Measurements from ENCODE around the gene DNAH17.
A peak's percentile ranks its signal among the peaks of the same experiment; 100 is the strongest.

Gene DNAH17

GRCh38 chr17:78490673-78491072 lies 86.5 kb downstream of the DNAH17 start:
- Mint-ChIP-seq H3K4me3 (no peak overlapping the region), H3K4me1 (ENCODE audit: low read depth) (peaks cover 7% of the 10 kb centered on the region), H3K36me3 (ENCODE audit: low read depth) (no peaks in the 10 kb centered on the region), H3K27ac (no peak overlapping the region), H3K9me3 (no peaks in the 10 kb centered on the region), H3K27me3 (peaks cover 35% of the 10 kb centered on the region)
- intact Hi-C loops (cut with micrococcal nuclease): no loop called here

DNA sequence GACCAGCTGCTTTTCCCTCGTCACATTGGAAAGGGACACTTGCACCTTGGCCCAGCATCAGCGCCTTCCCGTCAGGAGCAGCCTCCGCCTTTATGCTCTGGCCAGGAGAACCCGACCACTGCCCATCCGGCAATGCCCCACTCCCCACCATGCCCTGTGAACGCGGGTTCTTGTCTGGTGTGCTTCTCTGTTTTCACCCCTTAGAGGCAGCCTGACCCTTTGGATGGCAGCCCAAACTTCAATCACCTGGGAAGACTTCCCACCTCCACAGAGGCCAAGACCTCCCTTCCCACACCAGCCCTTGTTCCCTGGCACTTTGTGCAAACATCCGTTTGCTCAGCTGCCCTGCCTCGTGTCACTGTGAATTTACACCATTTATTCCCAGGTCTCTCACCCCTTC lies 87.0 kb downstream of the DNAH17 start:
- H3K4me3 Mint-ChIP-seq: no peak overlapping the region
- peaks cover 8% of the 10 kb centered on the region for H3K4me1 Mint-ChIP-seq (ENCODE audit: low read depth)
- H3K27me3 Mint-ChIP-seq: peaks cover 35% of the 10 kb centered on the region
- H3K9me3 Mint-ChIP-seq: no peaks in the 10 kb centered on the region
- H3K27ac Mint-ChIP-seq: no peak overlapping the region
- no peaks in the 10 kb centered on the region for H3K36me3 Mint-ChIP-seq (ENCODE audit: low read depth)
- intact Hi-C loops (cut with micrococcal nuclease): no loop called here

GRCh38 chr17:78488867-78489634 lies 88.1 kb downstream of the DNAH17 start:
- no peak overlapping the region for H3K4me3 Mint-ChIP-seq
- H3K4me1 Mint-ChIP-seq (ENCODE audit: low read depth): peaks cover 19% of the 10 kb centered on the region
- H3K27ac Mint-ChIP-seq: no peak overlapping the region
- H3K36me3 Mint-ChIP-seq (ENCODE audit: low read depth): no peaks in the 10 kb centered on the region
- H3K27me3 Mint-ChIP-seq: peaks cover 38% of the 10 kb centered on the region
- intact Hi-C loops (cut with micrococcal nuclease): no loop called here
- no peaks in the 10 kb centered on the region for H3K9me3 Mint-ChIP-seq

DNA sequence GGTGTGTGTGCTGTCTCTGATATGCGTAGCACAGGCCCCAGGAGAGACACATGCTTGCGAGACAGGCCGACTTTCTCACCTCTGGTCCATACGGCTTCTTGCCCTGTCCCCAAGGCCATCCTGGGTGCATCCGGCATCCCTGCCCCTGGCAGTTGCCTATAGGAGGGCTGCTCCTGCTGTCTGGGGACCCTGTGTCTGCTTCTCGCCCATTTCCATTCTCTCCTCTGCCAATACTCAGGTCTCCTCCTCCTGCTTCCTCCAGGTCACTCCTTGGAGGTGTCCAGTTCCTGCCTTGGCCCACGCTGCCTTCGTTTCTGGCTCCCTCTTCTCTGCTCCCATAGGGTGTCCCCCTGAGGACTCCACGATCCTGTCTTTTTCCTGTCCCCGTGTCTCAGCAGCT lies 89.0 kb downstream of the DNAH17 start:
- no peaks in the 10 kb centered on the region for H3K9me3 Mint-ChIP-seq
- intact Hi-C loops (cut with micrococcal nuclease): no loop called here
- no peak overlapping the region for H3K27ac Mint-ChIP-seq
- H3K4me3 Mint-ChIP-seq: no peak overlapping the region
- peaks cover 36% of the 10 kb centered on the region for H3K27me3 Mint-ChIP-seq
- H3K36me3 Mint-ChIP-seq (ENCODE audit: low read depth): no peaks in the 10 kb centered on the region
- peaks cover 14% of the 10 kb centered on the region for H3K4me1 Mint-ChIP-seq (ENCODE audit: low read depth)

DNA sequence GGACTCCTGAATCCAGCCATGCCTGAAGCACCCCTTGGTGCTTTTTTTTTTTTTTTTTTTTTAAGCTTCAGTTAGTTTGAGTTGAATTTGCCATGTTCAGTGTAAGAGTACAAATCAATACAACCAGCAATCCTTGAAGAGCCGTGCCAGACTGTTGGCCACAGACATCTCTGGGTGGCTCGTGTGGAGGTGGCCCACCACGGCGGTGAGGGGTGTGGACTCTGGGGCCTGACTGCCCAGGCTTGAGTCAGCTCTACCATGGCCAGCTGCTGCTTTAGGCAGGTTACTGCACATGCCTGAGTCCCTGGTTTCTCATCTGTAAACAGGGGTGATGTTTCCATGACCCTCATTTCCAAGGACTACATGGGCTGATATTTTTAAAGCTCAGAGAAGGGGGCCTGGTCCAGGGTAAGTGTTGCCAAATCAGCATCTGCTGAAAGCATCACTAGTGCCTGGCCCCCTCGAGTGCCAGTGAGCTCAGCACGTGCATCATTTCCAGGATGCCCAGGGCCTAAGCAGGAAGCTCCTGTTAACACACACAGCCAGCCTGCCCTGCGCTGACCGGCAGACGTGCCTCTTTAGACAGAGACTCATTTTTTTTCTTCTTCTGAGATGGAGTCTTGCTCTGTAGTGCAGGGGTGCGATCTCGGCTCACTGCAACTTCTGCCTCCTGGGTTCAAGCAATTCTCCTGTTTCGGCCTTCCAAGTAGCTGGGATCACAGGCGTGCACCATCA lies 90.1 kb downstream of the DNAH17 start:
- H3K9me3 Mint-ChIP-seq: no peaks in the 10 kb centered on the region
- no peak overlapping the region for H3K4me3 Mint-ChIP-seq
- peaks cover 41% of the 10 kb centered on the region for H3K27me3 Mint-ChIP-seq
- peaks cover 13% of the 10 kb centered on the region for H3K4me1 Mint-ChIP-seq (ENCODE audit: low read depth)
- no peak overlapping the region for H3K27ac Mint-ChIP-seq
- intact Hi-C loops (cut with micrococcal nuclease): no loop called here
- H3K36me3 Mint-ChIP-seq (ENCODE audit: low read depth): no peaks in the 10 kb centered on the region

GRCh38 chr17:78486228-78486802 lies 90.9 kb downstream of the DNAH17 start:
- Mint-ChIP-seq H3K4me3 (no peak overlapping the region), H3K4me1 (ENCODE audit: low read depth) (peaks cover 13% of the 10 kb centered on the region), H3K27me3 (peaks cover 40% of the 10 kb centered on the region), H3K9me3 (no peaks in the 10 kb centered on the region), H3K36me3 (ENCODE audit: low read depth) (no peaks in the 10 kb centered on the region), H3K27ac (no peak overlapping the region)
- intact Hi-C loops (cut with micrococcal nuclease): no loop called here

DNA sequence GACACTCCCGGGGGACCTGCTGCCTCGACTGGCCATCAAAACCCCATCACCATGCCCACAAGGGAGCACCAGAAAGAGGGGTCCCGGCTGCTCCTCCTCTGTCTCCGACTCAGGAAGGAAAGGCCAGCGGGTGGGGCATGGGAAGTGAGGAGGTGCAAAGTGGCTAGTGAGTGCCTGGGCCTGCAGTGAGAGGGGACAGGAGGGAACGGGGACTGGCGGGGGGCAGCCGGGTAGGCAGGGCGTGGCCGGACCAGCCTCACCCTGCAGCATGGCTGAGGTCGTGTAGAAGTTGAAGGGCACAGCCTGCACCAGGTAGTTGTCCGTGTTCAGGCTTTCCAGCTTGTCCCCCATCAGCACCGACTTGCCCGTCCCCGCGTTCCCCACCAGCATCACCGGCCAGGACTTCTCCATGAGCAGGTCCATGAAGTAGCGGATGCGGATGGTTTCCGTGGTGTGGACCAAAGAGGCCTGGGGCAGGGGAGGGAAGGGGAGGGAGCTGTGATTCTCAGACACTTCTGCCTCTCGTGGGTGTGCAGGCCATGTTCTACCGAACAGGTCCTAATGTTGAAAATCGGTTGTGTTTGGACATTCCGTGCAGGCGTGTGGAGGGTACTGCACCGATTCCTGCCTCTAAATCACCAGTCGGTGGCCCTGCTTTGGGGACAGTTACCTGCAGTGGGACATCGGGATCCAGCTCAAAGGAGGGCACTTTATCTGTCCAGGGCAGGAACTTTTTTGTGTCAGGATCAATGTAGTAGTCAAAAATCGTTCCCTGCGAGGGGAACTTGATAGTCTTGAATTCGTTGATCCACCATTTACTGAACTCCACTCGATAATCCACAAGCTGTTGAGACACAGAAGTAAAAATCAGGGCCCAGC lies 91.7 kb downstream of the DNAH17 start:
- peaks cover 41% of the 10 kb centered on the region for H3K27me3 Mint-ChIP-seq
- H3K4me3 Mint-ChIP-seq: no peak overlapping the region
- no peak overlapping the region for H3K27ac Mint-ChIP-seq
- H3K9me3 Mint-ChIP-seq: no peaks in the 10 kb centered on the region
- H3K36me3 Mint-ChIP-seq (ENCODE audit: low read depth): no peaks in the 10 kb centered on the region
- intact Hi-C loops (cut with micrococcal nuclease): no loop called here
- peaks cover 13% of the 10 kb centered on the region for H3K4me1 Mint-ChIP-seq (ENCODE audit: low read depth)

- H3K27ac Mint-ChIP-seq: no peak overlapping the region
- intact Hi-C loops (cut with micrococcal nuclease): no loop called here
- H3K9me3 Mint-ChIP-seq: no peaks in the 10 kb centered on the region
- peaks cover 34% of the 10 kb centered on the region for H3K27me3 Mint-ChIP-seq
- H3K4me1 Mint-ChIP-seq (ENCODE audit: low read depth): peaks cover 13% of the 10 kb centered on the region
- peak overlapping the region; percentile 66 for H3K4me3 Mint-ChIP-seq
- H3K36me3 Mint-ChIP-seq (ENCODE audit: low read depth): no peaks in the 10 kb centered on the region
Measured at GRCh38 chr17:78484271-78485246, 92.6 kb downstream of the DNAH17 start.

DNA sequence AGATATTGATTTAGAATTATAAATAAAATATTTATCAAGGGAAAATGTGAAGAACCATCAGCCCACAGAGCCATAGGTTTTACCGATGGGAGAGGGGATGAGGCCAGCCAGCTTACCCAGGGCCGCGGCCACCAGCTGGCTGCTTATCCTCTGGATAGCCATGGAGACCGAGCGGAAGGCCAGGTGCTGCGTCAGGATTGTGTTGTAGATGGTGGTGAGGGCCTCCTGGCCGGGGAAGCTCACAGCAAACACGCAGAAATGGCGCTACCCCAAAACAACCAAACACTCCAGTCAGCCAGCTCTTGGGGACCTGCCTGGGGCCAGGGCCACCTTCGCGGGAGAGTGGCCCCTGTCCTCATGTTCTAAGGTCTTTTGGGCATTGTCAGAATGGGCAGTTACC lies 97.8 kb downstream of the DNAH17 start:
- H3K36me3 Mint-ChIP-seq (ENCODE audit: low read depth): no peaks in the 10 kb centered on the region
- intact Hi-C loops (cut with micrococcal nuclease): no loop called here
- peaks cover 19% of the 10 kb centered on the region for H3K27me3 Mint-ChIP-seq
- no peaks in the 10 kb centered on the region for H3K9me3 Mint-ChIP-seq
- H3K4me1 Mint-ChIP-seq (ENCODE audit: low read depth): peaks cover 5% of the 10 kb centered on the region
- H3K4me3 Mint-ChIP-seq: no peak overlapping the region
- H3K27ac Mint-ChIP-seq: no peak overlapping the region

GRCh38 chr17:78478757-78479297 lies 98.4 kb downstream of the DNAH17 start:
- intact Hi-C loops (cut with micrococcal nuclease): no loop called here
- no peak overlapping the region for H3K4me3 Mint-ChIP-seq

DNA sequence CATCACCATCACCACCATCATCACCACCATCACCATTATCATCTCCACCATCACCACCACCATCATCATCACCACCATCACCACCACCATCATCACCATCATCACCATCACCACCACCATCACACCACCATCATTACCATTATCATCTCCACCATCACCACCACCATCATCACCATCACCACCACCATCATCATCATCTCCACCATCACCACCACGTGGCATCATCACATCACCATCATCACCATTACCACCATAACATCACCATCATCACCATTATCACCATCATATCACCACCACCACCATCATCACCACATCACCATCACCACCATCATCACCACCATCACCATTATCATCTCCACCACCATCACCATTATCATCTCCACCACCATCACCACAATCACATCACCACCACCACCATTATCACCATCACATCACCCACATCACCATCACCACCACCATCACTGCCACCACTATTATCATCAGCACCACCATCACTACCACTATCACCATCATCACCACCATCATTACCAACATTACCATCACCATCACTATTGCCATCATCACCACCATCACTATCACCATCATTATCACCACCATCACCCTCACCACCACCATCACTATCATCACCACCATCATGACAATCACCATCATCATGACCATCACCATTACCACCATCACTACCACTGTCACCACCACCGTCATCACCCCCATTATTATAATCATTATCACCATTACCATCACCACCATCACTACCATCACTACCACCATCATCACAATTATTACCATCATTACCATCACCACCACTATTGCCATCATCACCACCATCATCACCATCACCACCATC lies 99.1 kb downstream of the DNAH17 start:
- H3K36me3 Mint-ChIP-seq (ENCODE audit: low read depth): no peaks in the 10 kb centered on the region
- H3K9me3 Mint-ChIP-seq: no peaks in the 10 kb centered on the region
- no peaks in the 10 kb centered on the region for H3K4me1 Mint-ChIP-seq (ENCODE audit: low read depth)
- intact Hi-C loops (cut with micrococcal nuclease): no loop called here
- H3K4me3 Mint-ChIP-seq: no peak overlapping the region
- peaks cover 19% of the 10 kb centered on the region for H3K27me3 Mint-ChIP-seq
- H3K27ac Mint-ChIP-seq: no peak overlapping the region

More at GRCh38 chr17:78478757-78479297, 98.4 kb downstream of the DNAH17 start:
- H3K27me3 Mint-ChIP-seq: peaks cover 15% of the 10 kb centered on the region
- H3K9me3 Mint-ChIP-seq: no peaks in the 10 kb centered on the region
- no peaks in the 10 kb centered on the region for H3K4me1 Mint-ChIP-seq (ENCODE audit: low read depth)
- H3K27ac Mint-ChIP-seq: no peak overlapping the region
- H3K36me3 Mint-ChIP-seq (ENCODE audit: low read depth): no peaks in the 10 kb centered on the region

DNA sequence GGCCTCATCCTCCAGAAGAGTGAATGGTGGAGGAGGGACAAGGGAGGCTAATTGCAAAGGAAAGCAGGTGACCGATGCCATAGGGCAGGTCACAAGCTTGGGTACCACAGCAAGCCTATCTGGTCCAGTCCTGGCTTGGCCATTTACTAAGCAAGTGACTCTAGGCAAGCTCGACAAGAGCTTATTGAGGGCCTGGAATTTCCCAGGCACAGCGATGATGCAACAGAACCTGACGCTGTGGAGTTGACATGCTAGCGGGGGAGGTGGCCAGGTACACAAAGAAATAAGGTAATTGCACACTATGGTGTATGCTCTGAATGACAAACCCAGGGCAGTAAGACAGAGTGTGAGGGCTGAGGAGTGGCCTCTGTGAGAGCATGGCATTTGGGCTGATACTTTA lies 100.2 kb downstream of the DNAH17 start:
- Mint-ChIP-seq H3K27ac (no peak overlapping the region), H3K27me3 (peaks cover 21% of the 10 kb centered on the region), H3K4me3 (no peak overlapping the region), H3K9me3 (no peaks in the 10 kb centered on the region), H3K4me1 (ENCODE audit: low read depth) (no peaks in the 10 kb centered on the region), H3K36me3 (ENCODE audit: low read depth) (no peaks in the 10 kb centered on the region)
- intact Hi-C loops (cut with micrococcal nuclease): no loop called here
